ENCODE data around the gene TXN. TPM values are rescaled to one million over a fixed set of nuclear protein-coding genes. Genes with fewer than 3 reads are reported as not detected.

Gene TXN
- total RNA-seq, 2 donors from 2014 or later = 282 to 336 TPM

DNA sequence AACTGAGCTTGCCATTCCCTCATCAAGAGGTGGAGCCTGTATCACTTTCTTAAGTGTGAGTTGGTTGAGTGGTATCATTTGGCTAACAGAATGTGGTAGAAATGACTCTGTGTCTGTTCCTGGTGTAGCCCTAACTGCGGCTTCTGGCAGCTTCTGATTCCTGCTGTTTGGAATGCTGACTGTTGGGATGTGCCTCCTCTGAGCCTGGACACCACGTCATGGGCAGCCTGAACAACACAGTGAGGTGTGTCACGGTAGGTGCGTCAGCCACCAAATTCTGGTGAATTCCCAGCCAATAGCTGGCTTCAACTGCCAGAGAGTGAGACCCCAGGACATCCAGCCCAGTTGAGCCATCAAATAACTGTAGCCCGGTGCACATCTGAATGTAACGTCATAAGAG, 42.2 kb downstream of the TXN start:
- Mint-ChIP-seq H3K36me3 (ENCODE audit: low read depth) (no peaks in the 10 kb centered on the region), H3K4me3 (no peak overlapping the region), H3K4me1 (no peaks in the 10 kb centered on the region), H3K27ac (no peak overlapping the region), H3K27me3 (ENCODE audit: insufficient read depth) (peaks cover 20% of the 10 kb centered on the region), H3K9me3 (peaks cover 2% of the 10 kb centered on the region)
- Histone ChIP-seq H3K4me1 (ENCODE audit: control insufficient read depth, insufficient read depth, low read length) (no peaks in the 10 kb centered on the region), H3K27me3 (ENCODE audit: control insufficient read depth, insufficient read depth, low read length, poor library complexity, severe bottlenecking) (peaks cover 23% of the 10 kb centered on the region), H3K4me3 (ENCODE audit: low read length) (no peak overlapping the region), H3K36me3 (ENCODE audit: control insufficient read depth, insufficient read depth, low read length) (no peaks in the 10 kb centered on the region), H3K9ac (ENCODE audit: extremely low read depth, low read length, poor library complexity, severe bottlenecking) (no peak overlapping the region), H3K9me3 (ENCODE audit: control insufficient read depth, low read length) (no peaks in the 10 kb centered on the region), H3K27ac (ENCODE audit: low read depth, low read length) (no peak overlapping the region)
- DNase-seq = no peak
- TF ChIP-seq, protein P1, sequence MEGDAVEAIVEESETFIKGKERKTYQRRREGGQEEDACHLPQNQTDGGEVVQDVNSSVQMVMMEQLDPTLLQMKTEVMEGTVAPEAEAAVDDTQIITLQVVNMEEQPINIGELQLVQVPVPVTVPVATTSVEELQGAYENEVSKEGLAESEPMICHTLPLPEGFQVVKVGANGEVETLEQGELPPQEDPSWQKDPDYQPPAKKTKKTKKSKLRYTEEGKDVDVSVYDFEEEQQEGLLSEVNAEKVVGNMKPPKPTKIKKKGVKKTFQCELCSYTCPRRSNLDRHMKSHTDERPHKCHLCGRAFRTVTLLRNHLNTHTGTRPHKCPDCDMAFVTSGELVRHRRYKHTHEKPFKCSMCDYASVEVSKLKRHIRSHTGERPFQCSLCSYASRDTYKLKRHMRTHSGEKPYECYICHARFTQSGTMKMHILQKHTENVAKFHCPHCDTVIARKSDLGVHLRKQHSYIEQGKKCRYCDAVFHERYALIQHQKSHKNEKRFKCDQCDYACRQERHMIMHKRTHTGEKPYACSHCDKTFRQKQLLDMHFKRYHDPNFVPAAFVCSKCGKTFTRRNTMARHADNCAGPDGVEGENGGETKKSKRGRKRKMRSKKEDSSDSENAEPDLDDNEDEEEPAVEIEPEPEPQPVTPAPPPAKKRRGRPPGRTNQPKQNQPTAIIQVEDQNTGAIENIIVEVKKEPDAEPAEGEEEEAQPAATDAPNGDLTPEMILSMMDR (conservative IDR thresholded peaks at IDR 0.05) = no peak
- 88 to 91% methylated on average over 6 of the region's 6 CpGs for WGBS, 2 experiments (ENCODE audit: insufficient coverage in 1 of 2, insufficient read length in 1 of 2)

DNA sequence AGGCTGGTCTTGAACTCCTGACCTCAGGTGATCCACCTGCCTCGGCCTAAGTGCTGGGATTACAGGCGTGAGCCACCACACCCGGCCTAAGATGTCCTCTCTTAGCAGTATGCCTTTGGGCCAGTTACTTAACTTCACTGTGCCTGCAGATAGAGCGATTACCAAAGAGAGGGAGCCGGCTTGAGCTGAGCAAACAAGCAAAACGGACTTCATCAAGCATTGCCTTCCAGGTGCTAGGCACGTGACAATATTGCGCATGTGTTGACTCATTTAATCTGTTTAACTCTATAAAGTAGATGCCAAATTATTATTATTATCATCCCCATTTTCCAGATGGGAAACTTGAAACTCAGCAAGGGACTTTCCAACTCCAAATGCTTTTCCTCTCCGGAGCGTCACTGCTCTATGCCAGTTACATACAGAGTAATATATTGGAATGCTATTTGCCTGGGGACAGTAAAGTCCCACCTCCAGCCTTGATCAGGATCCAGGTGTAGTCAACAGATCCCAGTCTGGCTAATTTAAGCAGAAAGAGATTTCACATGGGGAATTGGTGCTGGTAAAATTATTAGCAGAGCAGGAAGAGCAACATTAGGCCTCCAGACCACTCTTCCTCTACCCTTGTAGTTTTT, 42.8 kb downstream of the TXN start:
- TF ChIP-seq, protein P1 (conservative IDR thresholded peaks at IDR 0.05) = no peak
- DNase-seq = no peak
- H3K9me3 Mint-ChIP-seq = peaks cover 2% of the 10 kb centered on the region

DNA sequence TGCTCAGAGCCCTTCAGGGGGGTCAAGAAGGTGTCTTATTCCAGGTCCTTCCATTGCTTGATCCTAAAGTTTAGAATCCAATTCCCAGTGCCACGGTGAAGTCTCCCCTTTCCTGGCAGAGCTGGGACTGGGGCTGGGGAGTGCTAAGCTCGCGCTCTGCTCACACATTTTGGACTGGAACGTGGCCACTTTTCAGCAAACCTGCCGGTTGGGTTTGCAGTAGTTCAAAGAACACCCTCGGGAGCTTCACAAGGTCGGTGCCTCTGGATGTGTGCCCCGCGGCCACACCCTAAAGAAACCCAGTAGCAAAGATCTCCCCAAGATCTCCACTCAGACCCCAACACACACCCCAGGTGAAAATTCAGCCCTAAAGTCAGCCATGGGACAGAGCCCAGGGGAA, 48.3 kb downstream of the TXN start, which contains the start of gene C9orf152:
C9orf152 (minus strand) TSS at position 129 of the 400 bp plus-strand sequence. CDS start 580 bp downstream, outside the sequence.
- Histone ChIP-seq H3K9ac (ENCODE audit: extremely low read depth, low read length, poor library complexity, severe bottlenecking) (no peak within 1 kb of the TSS), H3K9me3 (ENCODE audit: control insufficient read depth, low read length) (no peaks in the 10 kb centered on the region), H3K4me3 (ENCODE audit: low read length) (no peak within 1 kb of the TSS), H3K27ac (ENCODE audit: low read depth, low read length) (no peak within 1 kb of the TSS), H3K36me3 (ENCODE audit: control insufficient read depth, insufficient read depth, low read length) (no peaks in the 10 kb centered on the region), H3K27me3 (ENCODE audit: control insufficient read depth, insufficient read depth, low read length, poor library complexity, severe bottlenecking) (peaks cover 60% of the 10 kb centered on the region), H3K4me1 (ENCODE audit: control insufficient read depth, insufficient read depth, low read length) (no peaks in the 10 kb centered on the region)
- H3K36me3 Mint-ChIP-seq (ENCODE audit: low read depth) = no peaks in the 10 kb centered on the region
- H3K9me3 Mint-ChIP-seq = peaks cover 2% of the 10 kb centered on the region
- H3K27me3 Mint-ChIP-seq (ENCODE audit: insufficient read depth) = peaks cover 50% of the 10 kb centered on the region
- 93 to 100% methylated on average over 1 to 9 of the region's 9 CpGs for WGBS, 2 experiments (ENCODE audit: insufficient coverage in 1 of 2, insufficient read length in 1 of 2)
- no peaks in the 10 kb centered on the region for H3K4me1 Mint-ChIP-seq
- TF ChIP-seq, protein P1 (conservative IDR thresholded peaks at IDR 0.05) = no peak
- no peak for DNase-seq
- H3K4me3 Mint-ChIP-seq = no peak within 1 kb of the TSS
- no peak within 1 kb of the TSS for H3K27ac Mint-ChIP-seq

More for the DNA sequence above, 42.8 kb downstream of the TXN start:
- H3K36me3 Mint-ChIP-seq (ENCODE audit: low read depth) = no peaks in the 10 kb centered on the region
- no peaks in the 10 kb centered on the region for H3K4me1 ChIP-seq (ENCODE audit: control insufficient read depth, insufficient read depth, low read length)
- no peak overlapping the region for H3K4me3 Mint-ChIP-seq
- no peaks in the 10 kb centered on the region for H3K4me1 Mint-ChIP-seq
- H3K9ac ChIP-seq (ENCODE audit: extremely low read depth, low read length, poor library complexity, severe bottlenecking) = no peak overlapping the region
- peaks cover 26% of the 10 kb centered on the region for H3K27me3 ChIP-seq (ENCODE audit: control insufficient read depth, insufficient read depth, low read length, poor library complexity, severe bottlenecking)
- H3K36me3 ChIP-seq (ENCODE audit: control insufficient read depth, insufficient read depth, low read length) = no peaks in the 10 kb centered on the region
- H3K27ac ChIP-seq (ENCODE audit: low read depth, low read length) = no peak overlapping the region
- 90% methylated on average over 5 to 10 of the region's 10 CpGs for WGBS, 2 experiments (ENCODE audit: insufficient coverage in 1 of 2, insufficient read length in 1 of 2)
- no peak overlapping the region for H3K4me3 ChIP-seq (ENCODE audit: low read length)
- peaks cover 20% of the 10 kb centered on the region for H3K27me3 Mint-ChIP-seq (ENCODE audit: insufficient read depth)
- no peak overlapping the region for H3K27ac Mint-ChIP-seq
- H3K9me3 ChIP-seq (ENCODE audit: control insufficient read depth, low read length) = no peaks in the 10 kb centered on the region
